DMS 273 treated with DMSO at 0.1 percent for 48 hours (cell line): ENCODE measurements around the gene ARID2.

Source experiments
- DNase-seq: peaks from one replicate; lab custom pipeline; 2025; lab: John Stamatoyannopoulos, UW

Gene ARID2

DNA sequence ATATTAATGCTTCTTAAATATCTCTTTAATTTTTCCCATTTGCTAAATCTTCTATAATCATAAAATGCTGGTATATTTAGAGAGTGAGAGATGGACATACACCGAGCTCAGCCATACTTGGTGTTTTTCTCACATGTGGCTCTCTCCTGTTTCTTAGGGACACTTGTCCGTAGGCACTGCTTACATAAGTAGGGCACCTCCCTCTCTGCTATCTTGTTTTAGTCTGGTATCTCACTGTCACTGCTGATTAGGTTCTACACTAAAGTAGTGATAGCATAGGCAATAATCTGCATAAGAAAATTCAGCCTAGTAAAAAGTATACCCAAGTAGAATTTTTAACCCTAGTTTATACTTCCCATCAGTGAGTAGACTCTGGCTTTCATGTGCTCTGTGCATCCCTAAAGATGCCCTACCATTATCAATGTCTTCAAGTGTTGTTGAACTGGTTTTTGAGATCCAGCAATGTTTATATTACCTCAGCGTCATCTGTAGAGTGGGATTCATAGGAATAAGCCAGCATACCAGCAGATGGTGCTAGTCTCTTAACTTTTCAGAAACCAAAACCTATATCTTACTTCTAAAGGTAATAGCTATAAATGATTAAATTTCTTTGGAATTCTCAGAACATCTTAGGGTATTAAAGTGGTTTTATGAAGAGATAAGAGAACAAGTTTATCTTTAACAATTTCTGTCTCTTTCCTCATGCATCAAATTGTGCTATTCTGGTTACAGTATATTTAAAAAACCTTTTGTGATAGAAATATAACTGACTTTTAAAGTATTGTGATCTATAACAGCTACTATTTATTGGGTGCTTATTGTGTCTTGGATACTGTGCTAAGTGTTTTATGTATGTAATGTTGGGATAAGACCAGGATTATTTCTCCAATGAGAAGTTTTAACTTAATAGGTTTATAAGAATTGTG, 32.9 kb downstream of the ARID2 start:
- no peak for DNase-seq

DNA sequence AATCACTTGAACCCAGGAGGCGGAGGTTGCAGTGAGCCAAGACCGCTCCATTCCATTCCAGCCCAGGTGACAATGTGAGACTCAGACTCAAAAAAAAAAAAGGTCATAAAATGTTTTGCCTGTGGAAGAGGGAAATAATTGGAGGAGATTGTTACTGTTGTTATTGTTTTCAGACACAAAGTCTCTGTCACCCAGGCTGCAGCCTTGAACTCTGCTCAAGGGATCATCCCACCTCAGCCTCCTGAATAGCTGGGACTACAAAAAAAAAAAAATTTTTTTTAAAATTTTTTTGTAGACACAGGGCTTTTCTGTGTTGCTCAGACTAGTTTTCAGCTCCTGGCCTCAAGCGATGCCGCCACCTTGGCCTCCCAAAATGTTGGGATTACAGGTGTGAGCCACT, 33.9 kb downstream of the ARID2 start:
- no peak for DNase-seq

DNA sequence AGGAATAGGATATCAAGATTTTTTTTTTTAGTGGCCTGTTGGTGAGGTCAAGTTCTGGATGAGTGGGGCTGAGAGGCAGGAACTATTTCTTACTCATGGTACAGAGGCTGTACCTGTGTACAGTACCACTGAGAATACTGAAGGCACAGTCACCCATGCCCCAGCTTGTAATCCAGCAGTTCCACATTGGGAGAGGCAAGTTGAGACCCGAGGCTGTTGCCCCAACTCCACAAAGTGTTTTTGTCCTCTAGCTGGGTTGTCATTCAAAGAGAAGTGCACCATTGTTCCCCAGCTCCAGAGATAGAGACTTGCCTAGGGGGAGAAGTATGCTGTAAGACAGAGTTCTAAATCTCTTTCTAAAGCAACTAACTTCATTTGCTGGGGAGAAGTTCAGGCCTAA, 38.7 kb downstream of the ARID2 start:
- DNase-seq: no peak

DNA sequence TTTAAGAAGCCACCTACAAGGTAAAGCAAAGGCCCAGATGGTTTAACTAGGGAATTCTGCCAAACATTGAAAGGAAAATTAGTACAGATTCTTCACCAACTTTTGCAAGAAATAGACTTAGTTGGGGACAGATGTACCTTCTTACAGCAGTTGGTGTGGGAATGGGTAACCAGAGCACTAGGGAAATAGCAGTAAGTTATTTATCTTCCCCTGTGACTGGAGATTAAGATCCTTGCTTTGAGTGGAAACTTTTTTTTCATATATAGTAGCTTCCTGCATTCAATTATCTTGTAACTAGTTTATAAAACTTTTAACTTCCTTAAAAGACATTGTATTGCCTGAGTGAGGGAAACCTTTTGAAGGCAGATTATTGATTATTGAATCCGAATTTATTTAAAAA, 44.2 kb downstream of the ARID2 start:
- peak; percentile 48 for DNase-seq

DNA sequence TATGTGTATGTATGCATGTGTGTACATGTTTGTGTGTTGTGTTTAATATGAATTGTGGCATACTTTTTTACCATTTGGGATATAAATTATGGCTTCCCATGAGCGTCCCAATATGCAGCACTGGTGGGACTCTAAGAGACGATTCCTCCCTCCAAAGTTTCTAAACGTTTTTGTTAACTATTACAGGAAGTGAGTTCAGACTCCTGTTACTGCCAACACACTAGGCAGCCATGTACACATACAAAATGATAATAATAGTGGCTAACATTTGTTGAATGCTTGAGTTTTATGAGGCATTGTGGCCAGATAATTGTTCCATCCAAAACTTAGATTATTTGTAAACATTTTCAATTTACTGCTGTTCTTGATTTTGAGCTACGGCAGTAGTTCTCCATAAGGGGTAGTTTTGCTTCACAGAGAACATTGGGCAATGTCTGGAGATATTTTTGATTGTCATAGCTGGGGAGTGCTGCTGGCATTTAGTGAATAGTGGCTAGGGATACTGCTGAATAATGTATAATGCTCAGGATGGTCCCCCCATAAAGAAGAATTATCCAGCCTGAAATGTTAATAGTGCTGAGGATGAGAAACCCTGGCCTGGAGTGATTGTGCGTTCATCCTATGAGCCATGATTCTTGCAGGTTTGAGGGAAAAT, 45.1 kb downstream of the ARID2 start:
- DNase-seq: no peak

DNA sequence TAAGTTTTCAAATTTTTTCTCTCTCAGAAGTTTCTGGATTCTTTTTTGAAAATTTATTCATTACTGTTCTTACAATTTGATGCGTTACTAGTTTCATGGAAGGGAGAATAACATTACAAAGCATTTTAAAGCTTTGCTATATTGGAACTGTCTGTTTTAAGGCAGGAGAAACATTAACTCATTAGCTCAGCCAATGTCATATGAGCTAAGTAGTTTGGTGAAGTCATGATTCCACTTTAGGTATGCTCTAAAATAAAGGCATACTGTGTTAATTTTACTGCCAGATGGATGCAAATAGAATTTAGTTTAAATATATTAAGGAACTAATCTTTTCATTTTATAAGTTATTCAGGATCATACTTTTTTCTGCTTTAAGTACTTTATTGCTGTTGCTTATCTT, 46.0 kb downstream of the ARID2 start:
- no peak for DNase-seq

DNA sequence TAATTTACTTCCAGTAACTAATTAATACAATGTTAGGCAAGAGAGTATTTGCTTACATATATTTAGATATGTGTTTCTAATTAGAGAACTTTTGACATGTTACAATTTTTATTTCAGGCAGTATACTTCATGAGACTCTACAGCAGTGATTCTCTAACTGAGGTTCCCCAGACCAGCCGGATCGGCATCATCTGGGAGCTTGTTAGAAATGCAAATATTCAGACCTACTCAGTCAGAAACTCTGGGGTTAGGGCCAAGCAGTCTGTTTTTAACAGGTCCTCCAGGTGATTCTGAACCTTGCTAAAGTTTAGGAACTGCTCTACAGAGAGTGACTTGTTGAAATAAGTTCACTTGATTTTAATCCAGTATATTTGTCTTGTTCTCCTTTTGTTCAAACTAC, 46.5 kb downstream of the ARID2 start:
- no peak for DNase-seq

DNA sequence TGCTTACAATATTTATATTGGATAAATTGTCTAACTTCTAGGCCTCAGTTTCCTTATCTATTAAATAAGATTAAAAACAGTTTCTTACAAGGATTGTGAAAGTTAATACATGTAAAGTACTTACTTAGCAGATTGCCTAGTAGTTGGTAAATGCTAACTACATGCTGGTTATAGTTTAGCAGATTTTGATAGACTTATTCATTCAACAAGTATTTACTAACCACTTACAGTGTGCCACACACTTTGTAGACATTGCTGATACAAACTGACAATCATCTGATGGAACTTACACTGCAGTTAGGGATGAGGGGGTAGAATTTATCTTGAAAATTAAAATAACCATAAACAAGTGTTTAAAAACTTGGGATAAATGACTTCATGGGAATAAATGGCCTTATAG, 50.4 kb downstream of the ARID2 start:
- no peak for DNase-seq

DNA sequence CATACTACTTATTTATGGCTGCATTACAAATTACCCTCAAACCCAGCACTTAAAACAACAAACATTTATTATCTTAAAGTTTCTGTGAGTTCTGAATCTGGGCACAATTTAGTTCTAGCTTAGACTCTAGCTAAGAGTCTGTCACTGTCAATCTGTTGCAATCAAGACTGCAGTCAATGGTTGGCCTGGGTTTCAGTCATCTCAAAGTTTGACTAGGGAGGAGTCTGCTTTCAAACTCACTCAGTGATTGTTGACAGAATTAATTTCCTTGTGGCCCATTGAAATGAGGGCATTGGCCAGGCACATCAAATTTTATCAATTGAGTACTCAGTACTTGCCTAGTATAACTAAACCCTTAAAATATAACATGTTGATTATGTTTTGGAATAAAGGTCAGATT, 51.6 kb downstream of the ARID2 start:
- DNase-seq: no peak

DNA sequence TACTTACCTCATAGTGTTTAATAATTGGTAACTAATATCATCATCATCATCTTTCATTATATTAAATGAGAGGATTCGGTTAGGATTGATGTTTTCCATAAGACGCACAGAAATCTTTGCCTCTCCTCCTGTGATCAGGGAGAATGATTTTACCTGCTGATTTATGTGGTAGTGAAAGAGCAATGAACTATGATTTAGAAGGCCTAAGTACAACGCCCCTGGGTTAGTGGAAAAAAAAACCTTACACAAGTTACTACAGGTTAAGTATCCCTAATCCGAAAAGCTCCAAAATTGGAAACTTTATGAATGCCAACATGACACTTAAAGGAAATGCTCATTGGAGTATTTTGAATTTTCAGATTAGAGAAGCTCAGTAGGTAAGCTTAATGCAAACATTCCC, 55.8 kb downstream of the ARID2 start:
- DNase-seq: no peak

DNA sequence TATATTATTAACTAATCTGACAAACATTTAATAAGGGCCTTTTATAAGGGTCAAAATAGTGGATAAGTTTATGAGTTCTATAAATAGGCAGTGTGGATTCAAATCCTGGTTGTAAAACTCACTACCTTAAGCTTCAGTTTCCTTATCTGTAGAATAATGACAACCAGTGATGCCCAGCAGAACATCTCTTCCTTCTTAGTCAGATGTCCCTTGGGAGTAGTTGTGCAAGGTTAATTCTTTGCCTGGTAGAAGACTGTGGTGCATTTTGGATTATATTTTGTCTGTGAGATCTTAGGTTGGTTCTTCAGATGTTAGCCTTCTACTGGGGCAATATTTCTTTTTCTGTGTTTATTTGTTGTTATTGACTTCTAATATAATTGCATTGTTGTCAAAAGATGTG, 59.5 kb downstream of the ARID2 start:
- no peak for DNase-seq

DNA sequence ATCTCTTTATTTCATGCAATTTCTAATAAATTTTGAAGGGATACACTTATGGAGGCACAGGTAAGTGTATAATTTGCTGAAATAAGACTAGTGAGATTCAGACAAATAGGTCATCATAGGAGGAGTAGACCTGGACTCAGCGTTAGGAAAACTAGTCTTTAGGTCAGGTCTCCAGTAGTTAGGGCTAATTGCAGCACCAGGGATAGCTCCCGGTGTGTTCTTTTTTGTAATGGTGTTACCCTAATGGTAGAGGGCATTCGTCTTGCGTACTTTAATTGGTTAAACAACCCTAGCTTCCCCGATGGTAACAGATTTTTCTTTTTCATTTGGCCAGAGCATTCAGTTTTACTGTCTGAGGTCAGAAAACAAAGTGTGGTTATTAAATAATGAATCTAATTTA, 64.9 kb downstream of the ARID2 start:
- DNase-seq: no peak

DNA sequence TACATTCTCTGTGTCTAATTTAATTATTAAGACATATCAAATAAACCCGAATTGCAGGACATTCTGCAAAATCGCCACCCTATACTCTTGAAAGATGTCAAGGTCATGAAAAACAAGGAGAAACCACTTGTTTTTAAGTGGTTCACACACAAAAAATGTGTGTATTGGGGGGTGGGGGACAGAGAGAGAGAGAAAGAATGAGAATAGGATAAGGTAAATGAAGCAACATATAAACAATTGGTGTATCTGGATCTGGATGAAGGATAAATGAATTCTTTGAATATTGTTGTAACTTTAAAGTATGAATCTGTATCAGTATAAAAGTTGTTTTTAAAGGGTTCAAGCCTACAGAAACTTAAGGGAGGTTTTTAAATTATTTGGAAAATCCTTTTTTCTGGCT, 72.1 kb downstream of the ARID2 start:
- DNase-seq: no peak

DNA sequence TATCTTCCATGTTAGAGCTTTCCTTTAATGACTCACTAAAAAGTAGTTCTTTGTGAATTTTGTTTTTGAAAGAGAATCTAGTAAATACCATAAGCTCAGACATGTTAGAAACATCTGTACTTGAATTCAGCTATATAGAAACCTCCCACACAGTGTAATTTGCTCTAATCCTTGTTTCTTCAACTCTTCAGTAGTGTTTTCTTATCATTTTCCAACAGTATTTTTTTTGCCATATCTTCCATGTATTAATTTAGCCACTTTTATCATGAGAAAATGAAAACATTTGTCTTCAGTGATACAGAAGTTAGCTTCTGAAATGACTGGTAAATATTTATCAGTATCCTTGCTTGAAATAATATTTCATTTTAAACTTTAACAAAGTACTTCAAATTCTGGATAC, 73.6 kb downstream of the ARID2 start:
- no peak for DNase-seq

DNA sequence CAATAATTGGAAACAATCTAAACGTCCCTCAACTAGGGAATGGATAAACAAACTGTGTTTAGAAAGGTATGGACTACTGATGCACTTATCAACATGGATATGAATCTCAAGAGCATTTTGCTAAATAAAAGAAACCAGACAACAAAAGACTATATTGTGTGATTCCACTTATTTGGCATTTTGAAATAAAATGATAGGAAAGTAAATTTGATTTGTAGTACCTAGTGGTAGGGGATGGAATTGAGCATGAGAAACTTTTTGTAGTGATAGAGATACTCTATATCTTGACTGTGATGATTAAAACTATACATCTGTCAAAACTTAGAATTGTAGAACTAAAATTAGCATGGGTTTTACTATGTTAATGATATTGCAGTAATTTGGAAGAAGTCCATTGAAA, 87.1 kb downstream of the ARID2 start:
- DNase-seq: no peak

DNA sequence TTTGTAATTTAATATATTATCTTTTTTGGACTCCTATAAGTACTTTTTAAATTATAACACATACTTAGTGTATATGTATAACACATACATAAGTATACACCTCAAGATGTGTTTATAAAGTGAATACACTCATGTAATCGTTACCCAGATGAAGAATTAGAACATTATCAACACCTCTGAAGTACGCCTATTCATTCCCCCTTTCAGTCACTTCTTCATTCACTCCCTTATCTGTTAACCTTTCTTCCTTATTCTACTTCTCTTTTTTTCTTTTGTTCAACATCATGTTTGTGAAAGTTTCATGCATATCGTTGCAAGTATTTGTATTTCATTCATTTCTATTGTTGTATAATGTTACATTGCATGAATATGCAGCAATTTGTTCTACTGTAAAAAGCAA, 98.5 kb downstream of the ARID2 start:
- DNase-seq: no peak

DNA sequence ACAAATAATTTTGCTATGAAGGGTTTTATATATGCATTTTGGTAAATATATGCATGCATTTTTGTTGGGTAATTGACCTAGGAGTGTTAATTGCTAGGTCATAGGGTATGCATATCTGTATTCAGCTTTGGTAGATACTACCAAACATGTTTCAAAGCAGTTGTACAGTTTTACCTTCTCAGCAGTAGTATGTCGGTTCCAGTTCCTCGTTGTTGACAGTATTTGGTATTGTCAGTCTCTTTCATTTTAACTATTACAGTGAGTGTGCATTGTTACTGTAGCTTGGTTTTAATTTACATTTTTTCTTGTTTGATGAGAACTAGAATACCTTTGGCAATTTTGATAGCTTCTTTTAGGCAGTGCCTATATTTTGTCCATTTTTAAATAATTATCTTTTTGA, 98.9 kb downstream of the ARID2 start:
- no peak for DNase-seq

DNA sequence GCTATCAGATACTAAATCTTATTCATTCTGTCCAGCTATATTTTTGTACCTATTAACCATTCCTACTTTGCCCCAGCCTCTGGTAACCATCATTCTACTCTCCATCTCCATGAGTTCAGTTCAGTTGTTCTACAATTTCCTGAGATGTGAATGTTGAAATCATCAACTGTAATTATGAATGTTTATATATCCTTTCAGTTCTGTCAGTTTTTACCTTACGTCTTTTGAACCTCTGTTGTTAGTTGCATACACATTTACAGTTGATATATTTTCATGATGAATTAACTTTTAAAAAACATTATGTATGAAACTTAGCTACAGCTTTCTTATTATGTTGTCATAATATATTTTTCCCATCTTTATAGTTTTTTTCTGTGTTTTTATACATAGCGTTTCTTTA, 102.1 kb downstream of the ARID2 start:
- DNase-seq: no peak

DNA sequence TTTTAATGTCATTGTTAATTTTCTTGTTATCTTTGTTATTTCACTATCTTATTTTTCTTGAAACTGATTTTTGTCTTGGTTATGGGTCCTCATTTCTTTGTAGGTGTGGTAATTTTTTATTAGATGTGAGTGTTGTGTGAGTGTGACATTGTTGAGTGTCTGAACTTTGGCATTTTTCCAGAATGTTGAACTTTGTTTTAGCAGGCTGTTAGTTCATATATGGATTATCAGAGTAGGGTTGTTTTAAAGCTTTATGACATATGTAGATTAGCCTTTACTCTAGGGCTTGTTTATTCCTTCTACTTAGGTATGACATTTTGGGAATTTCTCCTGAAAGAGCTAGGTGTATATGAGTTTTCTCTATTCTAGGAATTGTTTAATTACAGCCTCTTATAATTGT, 103.9 kb downstream of the ARID2 start:
- no peak for DNase-seq

DNA sequence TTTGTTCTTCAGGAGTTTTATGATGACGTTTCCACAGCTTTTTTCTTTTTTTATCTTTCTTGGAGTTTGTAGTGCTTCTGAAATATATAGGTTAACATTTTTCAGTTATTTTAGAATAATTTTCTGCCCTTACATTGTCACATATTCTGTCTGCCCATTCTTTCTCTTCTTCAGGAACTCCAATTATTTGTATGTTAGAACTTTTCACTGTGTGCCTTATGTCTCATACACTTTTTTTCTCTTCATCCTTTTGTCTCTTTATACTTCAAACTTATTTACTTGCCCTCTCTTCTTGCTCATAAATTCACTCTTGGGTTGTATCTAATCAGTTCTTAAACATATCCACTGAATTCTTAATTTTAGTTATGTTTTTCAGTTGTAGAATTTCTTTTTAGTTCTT, 105.3 kb downstream of the ARID2 start:
- no peak for DNase-seq

DNA sequence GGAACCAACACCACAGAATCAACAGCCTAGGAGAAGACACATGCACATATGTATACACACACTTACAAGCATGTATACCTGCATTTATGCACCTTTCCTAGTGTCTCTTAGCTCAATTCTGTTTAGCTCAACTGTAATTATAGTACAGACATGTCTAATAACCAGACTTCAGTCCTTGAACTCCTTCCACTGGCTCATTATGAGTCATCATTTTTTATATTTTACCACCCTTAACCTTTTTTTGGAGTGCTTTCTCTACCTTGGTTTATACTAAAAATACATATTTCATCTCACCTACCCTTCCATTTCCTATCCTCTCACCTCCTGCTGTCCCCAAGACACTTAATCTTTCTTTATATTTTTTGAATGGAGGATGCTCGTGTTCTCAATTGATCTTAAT, 110.4 kb downstream of the ARID2 start:
- DNase-seq: no peak

DNA sequence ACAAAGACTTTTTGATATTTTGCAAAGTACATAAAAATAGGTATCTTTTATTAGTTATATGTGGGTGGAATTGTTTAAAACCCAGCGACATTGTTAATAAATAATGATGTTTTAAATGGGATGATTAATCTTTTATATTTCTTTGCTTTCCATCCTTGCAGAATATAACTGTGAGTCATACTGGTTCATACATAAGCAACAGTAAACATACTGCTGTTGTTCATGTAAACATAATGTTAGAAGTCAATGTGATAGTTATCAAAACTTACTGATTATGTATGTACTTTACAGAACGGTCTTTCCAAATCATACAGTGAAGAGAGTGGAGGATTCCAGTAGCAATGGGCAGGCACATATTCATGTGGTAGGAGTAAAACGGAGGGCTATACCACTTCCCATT, 119.8 kb downstream of the ARID2 start:
- DNase-seq: no peak

DNA sequence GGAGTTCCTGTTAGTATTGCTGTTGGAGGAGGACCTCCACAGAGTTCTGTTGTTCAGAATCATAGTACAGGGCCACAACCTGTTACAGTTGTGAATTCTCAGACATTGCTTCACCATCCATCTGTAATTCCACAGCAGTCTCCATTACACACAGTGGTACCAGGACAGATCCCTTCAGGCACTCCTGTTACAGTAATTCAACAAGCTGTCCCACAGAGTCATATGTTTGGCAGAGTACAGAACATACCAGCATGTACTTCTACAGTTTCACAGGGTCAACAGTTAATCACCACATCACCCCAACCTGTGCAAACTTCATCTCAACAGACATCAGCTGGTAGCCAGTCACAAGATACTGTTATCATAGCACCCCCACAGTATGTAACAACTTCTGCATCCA, 120.8 kb downstream of the ARID2 start:
- no peak for DNase-seq

DNA sequence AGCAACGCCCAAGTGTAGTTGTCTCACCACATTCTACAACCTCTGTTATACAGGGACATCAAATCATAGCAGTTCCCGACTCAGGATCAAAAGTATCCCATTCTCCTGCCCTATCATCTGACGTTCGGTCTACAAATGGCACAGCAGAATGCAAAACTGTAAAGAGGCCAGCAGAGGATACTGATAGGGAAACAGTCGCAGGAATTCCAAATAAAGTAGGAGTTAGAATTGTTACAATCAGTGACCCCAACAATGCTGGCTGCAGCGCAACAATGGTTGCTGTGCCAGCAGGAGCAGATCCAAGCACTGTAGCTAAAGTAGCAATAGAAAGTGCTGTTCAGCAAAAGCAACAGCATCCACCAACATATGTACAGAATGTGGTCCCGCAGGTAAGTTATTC, 123.0 kb downstream of the ARID2 start:
- no peak for DNase-seq
